Measurements from ENCODE around the gene UCN. TPM values are rescaled to one million over a fixed set of nuclear protein-coding genes. Genes with fewer than 3 reads are reported as not detected.

Gene UCN
- polyA plus RNA-seq, 10 donors: 0.44 to 2.1 (median 1.2) TPM

- no peak for DNase-seq
Observed at GRCh38 chr2:27261926-27262298, 46.3 kb downstream of the UCN start.

- no peak for DNase-seq
Observed at GRCh38 chr2:27261241-27261925, 46.9 kb downstream of the UCN start.

GRCh38 chr2:27258051-27258450 is 50.2 kb downstream of the UCN start:
- no peak for DNase-seq

Other genes starting within 250 kb of the UCN start
- gene OST4, start 236.8 kb downstream of the UCN start, polyA plus RNA-seq (ENCODE audit: insufficient read length in 10 of 10): 100 to 1,000 TPM; 208 to 290 (median 237) TPM
- gene EMILIN1, start 229.8 kb downstream of the UCN start, polyA plus RNA-seq (ENCODE audit: insufficient read length in 10 of 10): 100 to 1,000 TPM in 2 of 10 donors, 10 to 100 TPM in 8; 45.1 to 143 (median 65.3) TPM
- gene KHK, start 221.7 kb downstream of the UCN start, polyA plus RNA-seq (ENCODE audit: insufficient read length in 10 of 10): 1 to 10 TPM in 9 of 10 donors, under 1 TPM in 1; 1.00 to 3.0 (median 2.5) TPM
- gene CGREF1, start 189.3 kb downstream of the UCN start, polyA plus RNA-seq (ENCODE audit: insufficient read length in 10 of 10): 1 to 10 TPM; 1.3 to 5.6 (median 3.2) TPM
- gene ABHD1, start 184.6 kb downstream of the UCN start, polyA plus RNA-seq (ENCODE audit: insufficient read length in 10 of 10): under 1 TPM; 0.17 to 0.84 (median 0.28) TPM
- 10 to 100 TPM; 29.9 to 40.5 (median 35.4) TPM for gene PREB, start 173.8 kb downstream of the UCN start, polyA plus RNA-seq (ENCODE audit: insufficient read length in 10 of 10)
- not detected for gene PRR30, start 169.0 kb downstream of the UCN start, polyA plus RNA-seq (ENCODE audit: insufficient read length in 10 of 10)
- gene TCF23, start 159.4 kb downstream of the UCN start, polyA plus RNA-seq (ENCODE audit: insufficient read length in 10 of 10): under 1 TPM; 0.19 to 0.86 (median 0.36) TPM
- gene ATRAID, start 96.4 kb downstream of the UCN start, polyA plus RNA-seq (ENCODE audit: insufficient read length in 10 of 10): 100 to 1,000 TPM in 3 of 10 donors, 10 to 100 TPM in 7; 89.7 to 104 (median 97.5) TPM
- gene SLC5A6, start 96.2 kb downstream of the UCN start, polyA plus RNA-seq (ENCODE audit: insufficient read length in 10 of 10): 10 to 100 TPM; 13.4 to 25.8 (median 18.6) TPM
- 10 to 100 TPM; 17.6 to 39.5 (median 28.7) TPM for gene CAD, start 91.1 kb downstream of the UCN start, polyA plus RNA-seq (ENCODE audit: insufficient read length in 10 of 10)
- 1 to 10 TPM in 1 of 10 donors, under 1 TPM in 9; 0.24 to 1.2 (median 0.46) TPM for gene SLC30A3, start 45.4 kb downstream of the UCN start, polyA plus RNA-seq (ENCODE audit: insufficient read length in 10 of 10)
- under 1 TPM in 3 of 10 donors, not detected in 7; 0.12 to 0.39 (median 0.26) TPM for gene DNAJC5G, start 33.0 kb downstream of the UCN start, polyA plus RNA-seq (ENCODE audit: insufficient read length in 10 of 10)
- gene TRIM54, start 26.0 kb downstream of the UCN start, polyA plus RNA-seq (ENCODE audit: insufficient read length in 10 of 10): 100 to 1,000 TPM in 1 of 10 donors, 10 to 100 TPM in 9; 32.9 to 106 (median 73.2) TPM
- gene MPV17, start 14.7 kb upstream of the UCN start, polyA plus RNA-seq (ENCODE audit: insufficient read length in 10 of 10): 10 to 100 TPM; 39.0 to 68.5 (median 47.1) TPM
- gene GTF3C2, start 48.3 kb upstream of the UCN start, polyA plus RNA-seq (ENCODE audit: insufficient read length in 10 of 10): 10 to 100 TPM; 24.0 to 44.3 (median 32.1) TPM
- gene EIF2B4, start 61.9 kb upstream of the UCN start, polyA plus RNA-seq (ENCODE audit: insufficient read length in 10 of 10): 10 to 100 TPM; 27.4 to 37.7 (median 32.9) TPM
- gene SNX17, start 62.2 kb upstream of the UCN start, polyA plus RNA-seq (ENCODE audit: insufficient read length in 10 of 10): 10 to 100 TPM; 61.3 to 88.8 (median 74.0) TPM
- gene ZNF513, start 72.3 kb upstream of the UCN start, polyA plus RNA-seq (ENCODE audit: insufficient read length in 10 of 10): 10 to 100 TPM in 8 of 10 donors, 1 to 10 TPM in 2; 7.7 to 14.4 (median 11.6) TPM
- gene PPM1G, start 101.1 kb upstream of the UCN start, polyA plus RNA-seq (ENCODE audit: insufficient read length in 10 of 10): 10 to 100 TPM; 49.3 to 64.6 (median 56.7) TPM
- 100 to 1,000 TPM; 106 to 133 (median 118) TPM for gene NRBP1, start 120.2 kb upstream of the UCN start, polyA plus RNA-seq (ENCODE audit: insufficient read length in 10 of 10)
- 1 to 10 TPM; 1.3 to 4.5 (median 2.3) TPM for gene KRTCAP3, start 133.9 kb upstream of the UCN start, polyA plus RNA-seq (ENCODE audit: insufficient read length in 10 of 10)
- 10 to 100 TPM; 12.0 to 34.0 (median 18.4) TPM for gene IFT172, start 181.3 kb upstream of the UCN start, polyA plus RNA-seq (ENCODE audit: insufficient read length in 10 of 10)
- gene FNDC4, start 186.8 kb upstream of the UCN start, polyA plus RNA-seq (ENCODE audit: insufficient read length in 10 of 10): 10 to 100 TPM in 2 of 10 donors, 1 to 10 TPM in 8; 6.3 to 13.6 (median 8.1) TPM
- under 1 TPM in 2 of 10 donors, not detected in 8; 0.05 to 0.29 TPM for gene GCKR, start 188.4 kb upstream of the UCN start, polyA plus RNA-seq (ENCODE audit: insufficient read length in 10 of 10)